Measurements from ENCODE around the gene ARHGEF11. TPM values are rescaled to one million over a fixed set of nuclear protein-coding genes. Genes with fewer than 3 reads are reported as not detected.

ARHGEF11 gene
- total RNA-seq, 1 experiment from 2014 or later = 41.1 TPM

GRCh38 chr1:156885314-156885713, 160.2 kb downstream of the ARHGEF11 start:
- TF ChIP-seq CTCF (conservative IDR thresholded peaks at IDR 0.05) = no peak

More at GRCh38 chr1:156885314-156885713, 160.2 kb downstream of the ARHGEF11 start:
- no peaks in the 10 kb centered on the region for H3K79me1 ChIP-seq (ENCODE audit: insufficient read depth, low read depth, low read length, poor library complexity, severe bottlenecking)
- no CpG with 5 or more reads among the region's 1 CpG for WGBS (ENCODE audit: extremely low coverage, insufficient read length, low lambda C conversion rate)
- H2BK15ac ChIP-seq (ENCODE audit: low read depth, low read length) = no peak overlapping the region
- H2AFZ ChIP-seq (ENCODE audit: low read length) = no peak overlapping the region
- H3K36me3 Mint-ChIP-seq (ENCODE audit: insufficient read depth in 1 of 3, low read depth in 3 of 3) = no peaks in the 10 kb centered on the region
- no peaks in the 10 kb centered on the region for H4K20me1 ChIP-seq (ENCODE audit: control insufficient read depth, insufficient read depth, insufficient read length)
- H3K4me1 Mint-ChIP-seq = peaks cover 37 to 69% of the 10 kb centered on the region in 2 experiments
- no peak overlapping the region for H4K91ac ChIP-seq (ENCODE audit: insufficient read length, low read depth, low read length)
- H3K23me2 ChIP-seq (ENCODE audit: insufficient read length, low read depth, low read length, poor library complexity, severe bottlenecking) = no peaks in the 10 kb centered on the region
- H2BK20ac ChIP-seq (ENCODE audit: low read depth, low read length, poor library complexity, severe bottlenecking) = no peak overlapping the region
- no peak overlapping the region for H2AK5ac ChIP-seq (ENCODE audit: insufficient read length, low read length)
- no peak overlapping the region for H3K18ac ChIP-seq (ENCODE audit: insufficient read length, low read depth, low read length)
- no peak overlapping the region for H3K56ac ChIP-seq (ENCODE audit: insufficient read length, low read depth, low read length)
- H3K79me2 ChIP-seq (ENCODE audit: insufficient read depth, low read length) = no peaks in the 10 kb centered on the region
- H3K9me3 ChIP-seq (ENCODE audit: control insufficient read depth, low read depth, low read length) = no peaks in the 10 kb centered on the region
- peaks cover 2% of the 10 kb centered on the region; the same call in 1 of the 2 replicates for H3K4me1 ChIP-seq (ENCODE audit: insufficient read depth, low read length)
- H4K5ac ChIP-seq (ENCODE audit: insufficient read length, low read depth, low read length) = no peak overlapping the region
- no peak overlapping the region for H2BK120ac ChIP-seq (ENCODE audit: low read depth, low read length, poor library complexity, severe bottlenecking)
- no peak overlapping the region for H2BK5ac ChIP-seq (ENCODE audit: insufficient read length, low read length)
- H4K8ac ChIP-seq (replicated peaks; ENCODE audit: insufficient read length, low read depth, low read length) = no peak overlapping the region
- no peak overlapping the region; a peak in 1 of 5 replicates for H3K4me3 Mint-ChIP-seq
- no peak overlapping the region for H2BK12ac ChIP-seq (ENCODE audit: insufficient read length, low read depth, low read length)
- no peaks in the 10 kb centered on the region for H3K9me3 Mint-ChIP-seq
- H3K4me2 ChIP-seq (ENCODE audit: insufficient read depth, insufficient read length, low read length) = no peak overlapping the region
- DNase-seq = no peak
- no peaks in the 10 kb centered on the region; the same call in 1 of the 2 replicates for H3K27me3 ChIP-seq (ENCODE audit: insufficient read depth, low read length)
- H3K27me3 Mint-ChIP-seq (ENCODE audit: low read depth) = peaks cover 68% of the 10 kb centered on the region
- H3K23ac ChIP-seq (ENCODE audit: insufficient read length, low read depth, low read length) = no peak overlapping the region
- no peak overlapping the region for H3K9ac ChIP-seq (ENCODE audit: extremely low read depth, insufficient read length, low read length)
- H3K14ac ChIP-seq (ENCODE audit: insufficient read depth, low read length) = no peak overlapping the region
- H3K27ac Mint-ChIP-seq = peak overlapping the region in 1 of 3 experiments; percentile 38; a peak in 1 of 7 replicates
- no peak overlapping the region for H3K27ac ChIP-seq (ENCODE audit: insufficient read length, low read depth, low read length)
- H3K4ac ChIP-seq (ENCODE audit: low read depth, low read length) = no peak overlapping the region
- no peak overlapping the region for H3T11ph ChIP-seq (ENCODE audit: low read length)

Small RNAs within 50 kb of the gene (microRNA-seq; reads per million reads assigned to microRNA genes)
- not detected for gene MIR765 (ENCODE audit: borderline microRNAs expressed)

Other genes with a start within 250 kb of the ARHGEF11 start
- 2.0 and 2.5 TPM in 2 replicates for gene SH2D2A, start 228.9 kb downstream of the ARHGEF11 start, total RNA-seq (2021)
- gene INSRR, start 186.6 kb downstream of the ARHGEF11 start, total RNA-seq (2021) = not detected in 2 replicates
- 0.13 and 0.24 TPM in 2 replicates for gene NTRK1, start 184.9 kb downstream of the ARHGEF11 start, total RNA-seq (2021)
- gene PEAR1, start 152.0 kb downstream of the ARHGEF11 start, total RNA-seq (2021) = 0.31 and 0.39 TPM in 2 replicates
- gene LRRC71, start 125.1 kb downstream of the ARHGEF11 start, total RNA-seq (2021) = not detected in 2 replicates
- gene ETV3L, start 54.1 kb upstream of the ARHGEF11 start, total RNA-seq (2021) = 0.75 and 0.96 TPM in 2 replicates
- 36.3 and 36.4 TPM in 2 replicates for gene ETV3, start 92.7 kb upstream of the ARHGEF11 start, total RNA-seq (2021)

Measured in H9 (cell line).